Psoas muscle (tissue), 8 donors: ENCODE data around the gene ADAMTS16. TPM values are rescaled to one million over a fixed set of nuclear protein-coding genes. Genes with fewer than 3 reads are reported as not detected.
A peak's percentile ranks its signal among the peaks of the same experiment; 100 is the strongest.

Source experiments
- ATAC-seq, 4 donors: fragments of 200-7000 bp; cut with Tn5 transposase; one replicate each; pipeline ENCODE4 v1.9.1; 2020; ENCODE audit warnings: moderate library complexity in 3 of 4, mild to moderate bottlenecking in 2 of 4
- DNase-seq, 2 donors: peaks; one replicate each; pipeline ENCODE4 v3.0.0-alpha.2; 2020
- H3K27ac ChIP-seq: fragments of 200-600 bp; one replicate; pipeline ENCODE4 v1.8.0; 2022
- H3K27me3 ChIP-seq, 3 donors: fragments of 200-600 bp in 1 of 3; one replicate each; pipeline versions ENCODE4 v1.6.1 to v1.8.0; 2013 to 2022; ENCODE audit warnings: low read length in 2 of 3, mild to moderate bottlenecking in 2 of 3, moderate library complexity in 1 of 3; ENCODE audit not compliant: insufficient read depth in 3 of 3
- H3K36me3 ChIP-seq, 2 donors: fragments of 200-600 bp in 1 of 2; one replicate each; pipeline versions ENCODE4 v1.6.1 to v1.8.0; 2013 to 2022; ENCODE audit warnings: low read depth in 1 of 2, mild to moderate bottlenecking in 1 of 2, moderate library complexity in 1 of 2; ENCODE audit not compliant: insufficient read depth in 1 of 2
- H3K4me1 ChIP-seq: fragments of 200-600 bp; one replicate; pipeline ENCODE4 v1.8.0; 2022
- H3K4me3 ChIP-seq: fragments of 200-600 bp; one replicate; pipeline ENCODE4 v1.8.0; 2022; ENCODE audit warnings: mild to moderate bottlenecking
- H3K9me3 ChIP-seq: fragments of 200-600 bp; one replicate; pipeline ENCODE4 v1.8.0; 2022
- CTCF ChIP-seq: fragments of 200-600 bp; IDR thresholded peaks from one replicate; pipeline ENCODE4 v1.8.0; 2022; ENCODE audit warnings: antibody characterized with exemption
- WGBS, 3 donors: extraction: QIAGEN DNeasy Blood & Tissue Kit; methylation state at CpG; one replicate each; pipeline versions ENCODE4 v1.1.6 to v1.1.7; 2013; 5-methylcytosine and 5-hydroxymethylcytosine counted together
- intact Hi-C, 2 donors: fragments of 100-400 bp; cut with DNase I; formaldehyde crosslinking; loops; one replicate each; pipeline versions ENCODE4 v1.11.0 to v1.14.2; 2022
- polyA plus RNA-seq, 3 donors: library from polyadenylated mRNA; stranded (reverse); fragments of 200-250 nt; gene quantifications; one replicate each; pipeline ENCODE4 v1.2.3, GENCODE V29; 2013
- total RNA-seq, 4 donors: library from RNA; stranded (reverse); fragmentation: NEBNext Ultra II Directional in 2 of 4; extraction: Animal tissue kit (Norgen Biotek cat#: 25700) in 2 of 4; gene quantifications; one replicate each; pipeline versions ENCODE4 v1.2.1 to v1.2.4, GENCODE V29; 2021 to 2023
- donor health status: healthy with polysubstance abuse.
- donor health status: DM: no; HTN: no; CAD: no; lungs with moderate emphysema.
- donor health status: Bipolar disorder and iron deficiency.
- donor health status: healthy.
- donor health status: DM: yes; HTN: yes; CAD: no.
- donor health status: DM: no; HTN: no; CAD: no.
- donor health status: DM: no; HTN: no; CAD: no.
- donor health status: DM: yes; HTN: yes; CAD: no.

The ADAMTS16 gene
- total and polyA plus RNA-seq, 7 donors = 0.01 to 0.27 (median 0.06) TPM; not detected in 1

DNA sequence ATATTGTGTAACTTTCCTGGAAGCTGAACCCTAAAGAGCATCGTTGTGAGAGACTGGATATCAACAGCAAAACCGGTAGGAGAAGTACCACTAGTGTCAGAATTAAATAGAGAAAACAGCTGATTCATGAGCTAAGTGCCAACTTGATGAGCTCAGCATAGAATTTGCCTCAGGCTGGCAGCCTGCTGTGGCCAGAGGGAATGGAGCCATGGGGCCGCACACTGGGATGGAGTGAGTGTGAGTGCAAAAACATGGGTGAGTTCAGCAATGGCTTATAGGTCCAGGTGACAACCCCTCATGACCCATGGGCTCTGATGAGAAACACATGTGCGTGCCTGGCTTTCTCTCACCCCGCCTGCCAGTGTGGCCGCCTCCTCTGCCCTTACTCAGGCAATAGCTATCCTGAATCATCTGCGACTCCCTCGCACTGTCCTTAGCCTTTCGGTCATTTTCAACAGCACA is 25.4 kb downstream of the ADAMTS16 start:
- DNase-seq = no peak
- intact Hi-C loops = no loop called here
- Histone ChIP-seq H3K36me3 (no peaks in the 10 kb centered on the region), H3K27ac (no peak overlapping the region), H3K4me1 (no peaks in the 10 kb centered on the region), H3K4me3 (no peak overlapping the region), H3K27me3 (no peaks in the 10 kb centered on the region), H3K9me3 (no peaks in the 10 kb centered on the region)
- no peak for TF ChIP-seq CTCF
- ATAC-seq = peak; percentile 59 to 85 (median 80)
- WGBS, 3 donors = 48 to 56% (median 52%) methylated on average over 9 of the region's 9 CpGs

DNA sequence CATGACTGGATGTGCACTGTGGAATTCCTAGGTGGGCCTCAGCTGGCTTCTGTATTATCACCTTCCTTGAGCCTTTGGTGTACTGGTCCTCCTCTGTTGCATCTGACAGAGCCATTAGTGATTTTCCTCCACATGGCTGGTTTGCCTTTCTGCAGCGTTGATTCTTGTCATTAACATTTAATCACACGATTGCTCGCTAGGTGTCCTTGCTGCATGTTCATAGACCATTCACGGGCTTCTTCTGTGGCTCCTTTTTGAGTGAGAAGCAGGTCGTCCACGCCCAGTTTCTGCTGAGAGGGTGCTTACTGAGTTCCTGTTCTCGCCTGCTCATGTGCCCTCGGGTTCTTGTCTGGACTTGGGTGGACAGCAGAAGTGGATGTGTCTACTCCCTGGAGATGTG is 29.3 kb downstream of the ADAMTS16 start:
- Histone ChIP-seq H3K27me3 (no peaks in the 10 kb centered on the region), H3K9me3 (no peaks in the 10 kb centered on the region), H3K36me3 (no peaks in the 10 kb centered on the region), H3K4me3 (no peak overlapping the region), H3K27ac (no peak overlapping the region), H3K4me1 (no peaks in the 10 kb centered on the region)
- intact Hi-C loops = no loop called here
- 93 to 98% (median 94%) methylated on average over 8 of the region's 8 CpGs for WGBS, 3 donors
- TF ChIP-seq CTCF = no peak
- ATAC-seq = no peak
- no peak for DNase-seq

DNA sequence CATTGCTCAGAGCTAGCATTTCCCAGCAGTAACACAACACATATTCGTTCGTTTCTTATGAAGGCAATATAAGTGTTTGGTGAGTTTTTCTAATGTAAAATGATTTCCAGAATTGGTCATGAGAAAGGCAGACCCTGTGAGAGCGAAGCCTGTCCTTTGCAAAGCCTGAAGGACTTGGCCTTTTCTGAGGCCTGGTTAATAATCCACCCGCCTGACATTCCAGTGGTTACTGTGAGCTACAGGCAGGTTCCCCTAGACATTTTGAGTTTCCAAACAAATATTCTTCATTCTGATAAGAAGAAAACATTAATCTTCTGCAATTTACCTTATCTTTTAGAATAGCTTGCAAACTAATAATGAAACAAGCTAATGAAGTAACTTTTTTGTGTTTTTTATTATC is 38.0 kb downstream of the ADAMTS16 start:
- H3K9me3 ChIP-seq = no peaks in the 10 kb centered on the region
- no peak overlapping the region for H3K4me3 ChIP-seq
- ATAC-seq (no peak), DNase-seq (no peak)
- WGBS, 3 donors = 80 to 88% (median 86%) methylated on average over 4 of the region's 4 CpGs
- H3K4me1 ChIP-seq = no peaks in the 10 kb centered on the region
- no peak for TF ChIP-seq CTCF
- H3K27me3 ChIP-seq = no peaks in the 10 kb centered on the region
- H3K27ac ChIP-seq = no peak overlapping the region
- intact Hi-C loops = no loop called here
- no peaks in the 10 kb centered on the region for H3K36me3 ChIP-seq

- no peak overlapping the region for H3K4me3 ChIP-seq
- intact Hi-C loops = no loop called here
- ATAC-seq = no peak
- no peak overlapping the region for H3K27ac ChIP-seq
- 46 to 79% (median 55%) methylated on average over 2 of the region's 2 CpGs for WGBS, 3 donors
- H3K36me3 ChIP-seq = no peaks in the 10 kb centered on the region
- no peaks in the 10 kb centered on the region for H3K27me3 ChIP-seq
- no peaks in the 10 kb centered on the region for H3K4me1 ChIP-seq
- H3K9me3 ChIP-seq = no peaks in the 10 kb centered on the region
- DNase-seq = no peak
- TF ChIP-seq CTCF = no peak
These were observed 38.5 kb downstream of the ADAMTS16 start for GRCh38 chr5:5178580-5178979.

- H3K27me3 ChIP-seq = no peaks in the 10 kb centered on the region
- 83 to 88% (median 86%) methylated on average over 5 of the region's 5 CpGs for WGBS, 3 donors
- no peaks in the 10 kb centered on the region for H3K9me3 ChIP-seq
- no peak overlapping the region for H3K27ac ChIP-seq
- DNase-seq = no peak
- H3K4me3 ChIP-seq = no peak overlapping the region
- no peak for TF ChIP-seq CTCF
- no peak for ATAC-seq
- no peaks in the 10 kb centered on the region for H3K36me3 ChIP-seq
- no peaks in the 10 kb centered on the region for H3K4me1 ChIP-seq
- intact Hi-C loops = no loop called here
These were observed 38.9 kb downstream of the ADAMTS16 start for GRCh38 chr5:5179079-5179478.
